ENCODE results near the gene MRPS15. TPM values are rescaled to one million over a fixed set of nuclear protein-coding genes. Genes with fewer than 3 reads are reported as not detected.

Gene MRPS15
- total RNA-seq, 4 donors from 2014 or later = 23.3 to 77.7 (median 36.4) TPM

- no peak for DNase-seq (ENCODE audit: low spot score in 2 of 2)
- WGBS, 2 donors = 75 to 76% methylated on average over 6 of the region's 6 CpGs
- H3K9me3 ChIP-seq = no peaks in the 10 kb centered on the region
These were observed 8.5 kb upstream of the MRPS15 start for GRCh38 chr1:36472656-36473055.

GRCh38 chr1:36471830-36472641 lies 7.9 kb upstream of the MRPS15 start:
- Histone ChIP-seq H3K9me3 (no peaks in the 10 kb centered on the region), H3K4me1 (no peaks in the 10 kb centered on the region), H3K4me3 (no peak overlapping the region), H3K27ac (no peak overlapping the region), H3K27me3 (no peaks in the 10 kb centered on the region), H3K36me3 (no peaks in the 10 kb centered on the region)
- TF ChIP-seq EP300 (IDR thresholded peaks at IDR 0.05) (no peak), POLR2A (IDR thresholded peaks at IDR 0.05) (no peak), CTCF (IDR thresholded peaks at IDR 0.05) (no peak)
- no peak for DNase-seq (ENCODE audit: low spot score in 2 of 2)
- 45 to 61% methylated on average over 16 to 21 of the region's 22 CpGs for WGBS, 2 donors

More at GRCh38 chr1:36472656-36473055, 8.5 kb upstream of the MRPS15 start:
- H3K4me3 ChIP-seq = no peak overlapping the region
- H3K27ac ChIP-seq = no peak overlapping the region
- no peaks in the 10 kb centered on the region for H3K27me3 ChIP-seq
- no peaks in the 10 kb centered on the region for H3K4me1 ChIP-seq
- TF ChIP-seq EP300 (IDR thresholded peaks at IDR 0.05) (no peak), POLR2A (IDR thresholded peaks at IDR 0.05) (no peak), CTCF (IDR thresholded peaks at IDR 0.05) (no peak)
- no peaks in the 10 kb centered on the region for H3K36me3 ChIP-seq

GRCh38 chr1:36469163-36469562 lies 5.0 kb upstream of the MRPS15 start:
- WGBS, 2 donors = 52 to 84% methylated on average over 2 of the region's 2 CpGs
- Histone ChIP-seq H3K36me3 (no peaks in the 10 kb centered on the region), H3K9me3 (no peaks in the 10 kb centered on the region), H3K27me3 (no peaks in the 10 kb centered on the region), H3K4me1 (peaks cover 0 to 14% (median 0%) of the 10 kb centered on the region in 4 donors), H3K27ac (no peak overlapping the region), H3K4me3 (no peak overlapping the region)
- TF ChIP-seq POLR2A (IDR thresholded peaks at IDR 0.05) (no peak), CTCF (IDR thresholded peaks at IDR 0.05) (no peak), EP300 (IDR thresholded peaks at IDR 0.05) (no peak)
- DNase-seq (ENCODE audit: low spot score in 2 of 2) = no peak

GRCh38 chr1:36467700-36468455 lies 3.7 kb upstream of the MRPS15 start:
- Histone ChIP-seq H3K4me1 (peaks cover 0 to 22% (median 8%) of the 10 kb centered on the region in 4 donors), H3K4me3 (no peak overlapping the region), H3K27me3 (no peaks in the 10 kb centered on the region), H3K27ac (no peak overlapping the region), H3K36me3 (no peaks in the 10 kb centered on the region), H3K9me3 (no peaks in the 10 kb centered on the region)
- 91 to 93% methylated on average over 10 of the region's 10 CpGs for WGBS, 2 donors
- no peak for TF ChIP-seq CTCF (IDR thresholded peaks at IDR 0.05)
- no peak for TF ChIP-seq EP300 (IDR thresholded peaks at IDR 0.05)
- no peak for TF ChIP-seq POLR2A (IDR thresholded peaks at IDR 0.05)
- no peak for DNase-seq (ENCODE audit: low spot score in 2 of 2)

- no peak for DNase-seq (ENCODE audit: low spot score in 2 of 2)
- 92 to 94% methylated on average over 4 of the region's 4 CpGs for WGBS, 2 donors
- no peak overlapping the region for H3K27ac ChIP-seq
- peaks cover 0 to 3% (median 0%) of the 10 kb centered on the region in 3 donors for H3K36me3 ChIP-seq
- no peak for TF ChIP-seq CTCF (IDR thresholded peaks at IDR 0.05)
- no peak overlapping the region for H3K4me3 ChIP-seq
- no peaks in the 10 kb centered on the region for H3K9me3 ChIP-seq
- no peaks in the 10 kb centered on the region for H3K27me3 ChIP-seq
- peaks cover 0 to 31% (median 9%) of the 10 kb centered on the region in 4 donors for H3K4me1 ChIP-seq
These were observed 2.8 kb upstream of the MRPS15 start for GRCh38 chr1:36467027-36467410.
